AG09309 (cell line): ENCODE results near the gene GUCY1A1.
A peak's percentile ranks its signal among the peaks of the same experiment; 100 is the strongest.

Experiments
- DNase-seq: peaks from one replicate; pipeline ENCODE4 v3.0.0-alpha.2; 2010; ENCODE audit warnings: low read depth
- H3K4me3 ChIP-seq: 2 replicates; pipeline ENCODE4 v1.5.1; 2011; ENCODE audit warnings: mild to moderate bottlenecking, low read depth, low read length, moderate library complexity; ENCODE audit not compliant: control insufficient read depth
- TF ChIP-seq, protein P1 (sequence below): IDR thresholded peaks from 2 replicates; pipeline ENCODE4 v1.5.1; 2011; ENCODE audit warnings: mild to moderate bottlenecking, low read depth, low read length, inconsistent platforms; ENCODE audit not compliant: insufficient read depth, control insufficient read depth; ENCODE audit errors: missing control alignments

Gene GUCY1A1

DNA sequence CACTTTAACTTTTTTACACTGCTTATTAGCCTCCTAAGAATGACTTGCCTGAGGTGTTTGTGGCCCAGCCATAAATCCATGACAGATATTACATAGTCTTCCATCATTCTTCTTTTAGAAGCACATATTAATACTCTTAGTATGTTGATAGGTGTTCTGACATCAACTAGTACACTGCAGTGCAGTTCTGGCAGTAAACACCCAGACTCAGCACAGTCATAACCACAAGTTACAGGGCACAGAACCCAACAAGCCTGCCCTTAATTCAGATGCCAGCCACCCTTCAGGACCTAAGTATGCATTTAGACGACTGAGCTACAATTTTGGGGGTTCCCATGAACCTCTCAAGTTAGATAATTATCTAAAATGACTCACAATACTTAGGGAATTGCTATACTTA, 55.7 kb downstream of the GUCY1A1 start:
- TF ChIP-seq, protein P1, sequence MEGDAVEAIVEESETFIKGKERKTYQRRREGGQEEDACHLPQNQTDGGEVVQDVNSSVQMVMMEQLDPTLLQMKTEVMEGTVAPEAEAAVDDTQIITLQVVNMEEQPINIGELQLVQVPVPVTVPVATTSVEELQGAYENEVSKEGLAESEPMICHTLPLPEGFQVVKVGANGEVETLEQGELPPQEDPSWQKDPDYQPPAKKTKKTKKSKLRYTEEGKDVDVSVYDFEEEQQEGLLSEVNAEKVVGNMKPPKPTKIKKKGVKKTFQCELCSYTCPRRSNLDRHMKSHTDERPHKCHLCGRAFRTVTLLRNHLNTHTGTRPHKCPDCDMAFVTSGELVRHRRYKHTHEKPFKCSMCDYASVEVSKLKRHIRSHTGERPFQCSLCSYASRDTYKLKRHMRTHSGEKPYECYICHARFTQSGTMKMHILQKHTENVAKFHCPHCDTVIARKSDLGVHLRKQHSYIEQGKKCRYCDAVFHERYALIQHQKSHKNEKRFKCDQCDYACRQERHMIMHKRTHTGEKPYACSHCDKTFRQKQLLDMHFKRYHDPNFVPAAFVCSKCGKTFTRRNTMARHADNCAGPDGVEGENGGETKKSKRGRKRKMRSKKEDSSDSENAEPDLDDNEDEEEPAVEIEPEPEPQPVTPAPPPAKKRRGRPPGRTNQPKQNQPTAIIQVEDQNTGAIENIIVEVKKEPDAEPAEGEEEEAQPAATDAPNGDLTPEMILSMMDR: no peak
- DNase-seq: no peak
- no peak overlapping the region for H3K4me3 ChIP-seq

DNA sequence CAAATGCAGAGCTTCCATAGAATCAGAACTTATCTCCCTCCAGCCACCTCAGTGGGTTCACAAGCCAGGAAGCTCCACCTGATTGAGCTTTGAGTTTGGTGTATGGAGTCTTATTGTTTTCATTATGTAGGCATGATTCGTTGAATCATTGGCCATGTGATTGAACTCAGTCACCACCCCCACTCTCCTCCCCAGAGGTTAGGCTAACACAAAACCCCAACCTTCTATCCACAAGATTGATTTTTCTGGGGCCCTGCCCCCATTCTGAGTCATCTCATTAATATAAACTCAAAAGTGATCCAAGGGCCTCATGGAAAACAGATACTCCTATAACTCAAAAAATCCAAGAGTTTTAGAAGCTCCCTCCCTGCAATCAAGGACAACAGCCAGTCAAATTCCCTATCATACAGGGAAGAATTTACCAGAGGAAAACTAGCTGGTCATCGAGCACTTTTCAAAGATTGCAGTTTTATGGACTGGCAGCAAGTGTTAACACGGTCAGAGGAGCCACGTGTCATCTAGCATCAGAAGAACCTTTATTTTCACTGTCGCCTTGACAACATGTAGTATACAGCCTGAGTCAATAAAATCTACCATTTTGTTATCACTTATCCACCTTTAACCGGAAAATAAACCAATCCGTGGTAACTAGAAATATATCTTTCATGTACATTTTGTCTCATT, 56.3 kb downstream of the GUCY1A1 start:
- DNase-seq: no peak
- TF ChIP-seq, protein P1: no peak

DNA sequence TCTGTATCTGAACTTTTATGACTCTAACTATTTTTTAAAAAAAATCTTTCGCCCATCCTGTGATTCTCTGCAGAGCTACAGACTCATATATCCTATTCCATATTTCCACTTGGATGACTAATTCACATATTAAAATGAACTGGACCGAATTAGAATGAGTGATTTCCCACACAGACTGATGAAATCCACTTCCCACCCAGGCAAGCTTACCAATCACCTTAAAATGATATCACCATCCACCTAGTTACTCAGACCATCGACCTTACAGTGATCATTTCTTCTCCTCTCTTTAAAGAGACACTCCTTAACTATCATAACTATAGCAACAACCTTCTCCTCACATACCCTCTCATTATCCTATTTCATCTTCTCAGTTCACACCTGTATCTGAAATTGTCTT, 58.1 kb downstream of the GUCY1A1 start:
- TF ChIP-seq, protein P1: no peak
- DNase-seq: no peak
- no peak overlapping the region for H3K4me3 ChIP-seq

More for the DNA sequence above, 56.3 kb downstream of the GUCY1A1 start:
- no peak overlapping the region for H3K4me3 ChIP-seq

DNA sequence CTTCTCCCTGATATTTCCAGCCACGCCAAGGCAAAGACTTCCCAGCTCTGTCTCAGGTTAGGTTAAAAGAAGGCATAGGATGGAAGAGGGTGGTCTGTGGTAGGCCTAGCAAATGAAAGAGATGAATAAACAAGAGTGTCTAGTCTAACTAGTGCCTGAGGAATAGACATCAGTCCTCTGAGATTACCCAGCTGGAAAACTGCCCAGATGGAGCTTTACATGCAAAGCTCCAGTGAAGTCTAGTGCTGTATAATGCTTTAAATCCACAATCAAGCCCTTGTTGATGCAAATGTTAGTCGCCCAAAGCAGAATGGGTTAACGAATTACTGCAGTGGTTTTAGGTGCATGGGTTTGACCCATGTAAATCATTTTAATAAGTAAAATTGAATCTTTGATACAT, 67.4 kb downstream of the GUCY1A1 start:
- DNase-seq: no peak
- TF ChIP-seq, protein P1: no peak
- no peak overlapping the region for H3K4me3 ChIP-seq

DNA sequence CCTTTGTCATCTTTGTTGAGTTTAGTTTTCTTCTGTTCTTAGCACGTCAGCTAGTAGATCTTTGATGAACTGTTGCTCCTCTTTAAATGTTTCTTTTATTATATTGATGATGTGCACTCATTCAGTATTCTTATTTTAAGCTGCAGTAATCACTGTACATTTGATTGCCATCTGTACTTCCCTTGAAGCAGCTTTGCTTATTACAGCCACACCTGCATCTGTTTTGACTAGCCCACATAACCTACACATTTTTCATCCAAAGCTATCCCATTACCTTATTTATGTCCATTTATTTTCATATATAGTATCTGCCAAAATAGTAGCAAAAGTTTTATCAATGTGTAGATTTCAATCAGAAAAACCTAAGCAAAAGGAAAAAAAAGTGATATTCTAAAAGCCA, 68.3 kb downstream of the GUCY1A1 start:
- TF ChIP-seq, protein P1: no peak
- H3K4me3 ChIP-seq: no peak overlapping the region
- DNase-seq: no peak

DNA sequence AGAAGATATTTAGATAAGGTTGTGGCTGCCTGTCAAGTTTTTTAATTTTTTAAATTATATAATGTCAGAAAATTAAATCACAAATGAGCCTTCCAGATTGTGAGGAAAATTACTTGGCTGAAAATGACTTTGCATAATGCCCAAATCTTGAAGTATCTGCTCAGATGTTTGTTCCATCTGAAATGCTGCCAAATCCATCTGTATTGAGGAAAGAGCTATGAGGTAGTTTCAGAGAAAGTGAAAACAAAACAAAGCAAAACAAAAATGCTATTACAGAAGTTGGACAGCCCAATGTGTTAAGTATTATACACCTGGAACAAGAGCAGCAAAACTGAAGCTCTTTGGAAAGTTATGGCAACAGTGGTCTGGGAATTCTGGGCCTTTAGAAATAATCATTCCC, 68.8 kb downstream of the GUCY1A1 start:
- no peak overlapping the region for H3K4me3 ChIP-seq
- TF ChIP-seq, protein P1: no peak
- DNase-seq: no peak

DNA sequence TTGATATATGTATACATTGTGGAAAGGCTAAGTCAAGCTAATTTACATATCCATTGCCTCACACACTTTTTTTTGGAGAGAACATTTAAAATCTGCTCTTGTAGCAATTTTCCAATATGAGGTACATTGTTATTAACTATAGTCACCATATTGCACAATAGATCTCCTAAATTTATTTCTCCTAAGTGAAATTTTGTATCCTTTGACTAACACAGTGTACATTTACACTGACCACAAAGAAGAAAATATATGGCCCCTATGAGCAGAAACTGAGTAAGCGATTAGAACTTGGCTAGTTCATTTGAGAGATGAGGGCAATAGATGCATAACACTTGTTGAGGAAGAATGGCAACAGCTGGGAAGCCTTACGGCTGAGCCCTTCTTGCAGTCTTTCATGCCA, 71.9 kb downstream of the GUCY1A1 start:
- H3K4me3 ChIP-seq: no peak overlapping the region
- TF ChIP-seq, protein P1: no peak
- peak; percentile 51 for DNase-seq
